ENCODE data around the gene FKBP8.
A peak's percentile ranks its signal among the peaks of the same experiment; 100 is the strongest.

Gene FKBP8

DNA sequence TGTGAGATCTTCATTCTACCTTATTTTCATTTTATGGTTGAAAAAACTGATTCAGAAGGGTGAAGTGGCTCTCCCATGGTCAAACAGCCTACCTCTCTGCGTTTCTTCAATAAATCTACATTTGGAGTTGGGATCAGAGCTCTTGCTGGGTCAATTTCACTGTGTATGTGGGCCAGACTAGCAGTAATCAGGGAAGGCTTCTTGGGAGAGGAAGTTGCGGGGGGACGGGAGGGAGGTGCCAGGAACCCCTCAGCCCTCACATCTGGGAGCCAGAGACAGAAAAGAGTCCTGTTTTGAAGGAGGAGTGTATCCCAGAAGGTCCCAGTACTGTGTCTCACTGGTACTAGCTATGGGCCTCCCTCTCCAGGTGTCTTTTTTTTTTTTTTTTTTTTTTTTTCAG, 15.2 kb upstream of the FKBP8 start:
- peak overlapping the region; percentile 82 for H3K4me3 ChIP-seq (ENCODE audit: control insufficient read depth, low read depth, low read length)
- TF ChIP-seq, protein P1, sequence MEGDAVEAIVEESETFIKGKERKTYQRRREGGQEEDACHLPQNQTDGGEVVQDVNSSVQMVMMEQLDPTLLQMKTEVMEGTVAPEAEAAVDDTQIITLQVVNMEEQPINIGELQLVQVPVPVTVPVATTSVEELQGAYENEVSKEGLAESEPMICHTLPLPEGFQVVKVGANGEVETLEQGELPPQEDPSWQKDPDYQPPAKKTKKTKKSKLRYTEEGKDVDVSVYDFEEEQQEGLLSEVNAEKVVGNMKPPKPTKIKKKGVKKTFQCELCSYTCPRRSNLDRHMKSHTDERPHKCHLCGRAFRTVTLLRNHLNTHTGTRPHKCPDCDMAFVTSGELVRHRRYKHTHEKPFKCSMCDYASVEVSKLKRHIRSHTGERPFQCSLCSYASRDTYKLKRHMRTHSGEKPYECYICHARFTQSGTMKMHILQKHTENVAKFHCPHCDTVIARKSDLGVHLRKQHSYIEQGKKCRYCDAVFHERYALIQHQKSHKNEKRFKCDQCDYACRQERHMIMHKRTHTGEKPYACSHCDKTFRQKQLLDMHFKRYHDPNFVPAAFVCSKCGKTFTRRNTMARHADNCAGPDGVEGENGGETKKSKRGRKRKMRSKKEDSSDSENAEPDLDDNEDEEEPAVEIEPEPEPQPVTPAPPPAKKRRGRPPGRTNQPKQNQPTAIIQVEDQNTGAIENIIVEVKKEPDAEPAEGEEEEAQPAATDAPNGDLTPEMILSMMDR (conservative IDR thresholded peaks at IDR 0.05; ENCODE audit: control insufficient read depth, insufficient read depth, low read depth, low read length), result no peak
- DNase-seq (ENCODE audit: low read depth), result no peak

DNA sequence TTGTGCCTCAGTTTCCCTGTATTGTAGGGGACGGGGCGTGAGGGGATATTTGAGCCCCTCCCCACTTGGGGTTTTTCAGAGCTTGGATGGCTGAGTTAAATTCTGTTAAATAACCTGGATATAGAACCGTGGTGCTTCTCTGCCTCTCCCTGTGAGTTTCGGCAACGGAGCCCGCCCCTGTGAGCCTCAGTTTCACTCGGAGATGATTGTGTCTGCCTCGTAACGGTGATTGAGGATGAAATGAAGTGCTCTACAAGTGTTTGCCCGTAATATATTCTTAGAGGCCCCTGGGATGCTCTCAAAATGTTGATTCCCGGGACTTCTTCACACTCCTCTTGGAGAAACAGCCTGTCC, 14.8 kb upstream of the FKBP8 start:
- TF ChIP-seq, protein P1 (conservative IDR thresholded peaks at IDR 0.05; ENCODE audit: control insufficient read depth, insufficient read depth, low read depth, low read length), result no peak
- no peak for DNase-seq (ENCODE audit: low read depth)
- peak overlapping the region; percentile 82 for H3K4me3 ChIP-seq (ENCODE audit: control insufficient read depth, low read depth, low read length)

DNA sequence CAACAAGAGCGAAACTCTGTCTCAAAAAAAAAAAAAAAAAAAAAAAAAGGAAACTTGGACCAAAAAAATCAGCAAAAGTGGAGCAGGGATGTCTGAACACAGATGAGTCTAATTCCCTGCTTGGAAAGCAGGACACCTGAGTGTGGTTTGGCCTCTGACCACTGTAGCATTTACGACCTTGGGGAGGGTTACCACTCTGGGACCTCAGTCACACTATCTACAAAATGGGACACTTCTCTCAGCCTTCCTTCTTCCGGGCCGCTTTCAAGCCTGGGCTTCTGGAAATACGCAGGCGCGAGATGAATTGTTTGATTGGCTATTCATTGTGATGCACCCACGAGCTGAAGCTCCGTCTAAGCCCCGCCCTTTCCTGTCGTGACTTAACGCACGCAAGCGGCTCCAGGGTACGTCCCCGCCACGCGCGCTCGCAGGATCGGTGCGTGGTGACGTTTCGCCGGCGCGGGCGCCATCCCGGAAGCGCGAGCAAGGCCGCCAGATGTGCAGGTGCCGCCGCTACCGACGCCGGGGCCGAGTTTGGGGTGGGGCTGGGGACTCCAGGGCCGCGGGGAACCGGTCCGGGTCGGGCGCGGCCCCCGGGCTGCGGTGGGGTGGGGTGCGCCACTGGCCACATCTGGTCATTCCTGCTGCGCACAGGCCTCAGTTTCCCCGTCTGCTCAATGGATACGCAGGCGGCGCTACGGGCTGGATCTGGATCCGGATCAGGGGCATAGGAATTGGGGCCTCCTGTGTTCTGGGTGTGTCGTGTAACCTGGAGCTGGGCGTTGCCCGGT, 14.2 kb upstream of the FKBP8 start, which contains the start of gene KXD1:
KXD1 (plus strand) TSS at position 460 of the 791 bp plus-strand sequence. CDS start 4,187 bp downstream, outside the sequence.
- peak; percentile 99 for DNase-seq (ENCODE audit: low read depth)
- peak within 1 kb of the TSS; percentile 82 for H3K4me3 ChIP-seq (ENCODE audit: control insufficient read depth, low read depth, low read length)
- TF ChIP-seq, protein P1 (conservative IDR thresholded peaks at IDR 0.05; ENCODE audit: control insufficient read depth, insufficient read depth, low read depth, low read length), result no peak

DNA sequence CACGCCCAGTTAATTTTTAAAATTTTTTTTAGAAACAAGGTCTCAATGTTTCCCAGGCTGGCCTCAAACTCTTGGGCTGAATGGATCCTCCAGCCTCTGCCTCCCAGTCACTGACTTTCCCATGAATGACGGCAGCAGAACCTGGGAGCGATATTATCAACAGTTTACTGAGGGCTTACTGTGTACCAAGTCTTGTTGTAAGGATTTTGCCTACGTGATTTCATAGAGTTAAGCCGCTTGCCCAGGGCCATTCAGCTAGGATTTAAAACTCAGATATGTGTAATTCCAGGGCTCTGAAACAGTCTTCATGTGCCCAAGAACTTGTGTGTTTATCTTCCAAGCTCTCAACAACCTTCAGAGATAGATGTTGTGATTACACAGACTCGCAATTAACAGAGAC, 8.3 kb upstream of the FKBP8 start:
- TF ChIP-seq, protein P1 (conservative IDR thresholded peaks at IDR 0.05; ENCODE audit: control insufficient read depth, insufficient read depth, low read depth, low read length), result no peak
- no peak overlapping the region for H3K4me3 ChIP-seq (ENCODE audit: control insufficient read depth, low read depth, low read length)
- no peak for DNase-seq (ENCODE audit: low read depth)

DNA sequence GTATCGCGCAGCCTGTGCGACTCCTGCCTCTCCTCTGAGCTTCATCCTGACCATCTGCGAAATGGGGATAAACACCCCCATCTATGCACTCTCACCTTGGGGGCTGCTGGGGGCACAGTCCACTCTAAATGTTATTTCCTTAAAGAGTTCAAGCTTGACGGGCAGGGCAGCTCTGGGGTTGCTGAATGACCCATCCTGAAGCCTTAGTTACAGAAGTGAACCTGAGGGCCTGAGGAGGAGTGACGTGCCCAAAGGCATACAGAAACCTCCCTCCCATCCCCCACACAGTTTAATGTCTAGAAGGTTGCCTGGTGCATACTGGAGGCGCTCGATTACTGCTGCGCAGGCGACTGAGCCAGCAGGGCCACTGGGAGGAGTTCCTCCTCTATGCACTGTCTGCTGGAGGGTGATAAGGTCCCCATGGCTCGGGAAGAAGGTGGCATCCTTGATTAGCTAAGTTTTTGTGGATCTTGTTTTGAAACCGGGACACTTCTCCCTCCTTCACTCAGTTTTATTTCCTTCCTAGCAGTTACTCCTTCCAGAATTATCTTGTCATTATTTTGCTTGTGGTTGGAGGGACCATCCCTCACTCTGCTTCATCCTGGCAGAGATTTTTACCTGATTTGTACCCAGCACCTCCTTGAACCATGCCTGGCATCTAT, 572 bp upstream of the FKBP8 start:
- TF ChIP-seq, protein P1 (conservative IDR thresholded peaks at IDR 0.05; ENCODE audit: control insufficient read depth, insufficient read depth, low read depth, low read length), result no peak
- peak; percentile 64 for DNase-seq (ENCODE audit: low read depth)
- peak overlapping the region; percentile 40 for H3K4me3 ChIP-seq (ENCODE audit: control insufficient read depth, low read depth, low read length)

DNA sequence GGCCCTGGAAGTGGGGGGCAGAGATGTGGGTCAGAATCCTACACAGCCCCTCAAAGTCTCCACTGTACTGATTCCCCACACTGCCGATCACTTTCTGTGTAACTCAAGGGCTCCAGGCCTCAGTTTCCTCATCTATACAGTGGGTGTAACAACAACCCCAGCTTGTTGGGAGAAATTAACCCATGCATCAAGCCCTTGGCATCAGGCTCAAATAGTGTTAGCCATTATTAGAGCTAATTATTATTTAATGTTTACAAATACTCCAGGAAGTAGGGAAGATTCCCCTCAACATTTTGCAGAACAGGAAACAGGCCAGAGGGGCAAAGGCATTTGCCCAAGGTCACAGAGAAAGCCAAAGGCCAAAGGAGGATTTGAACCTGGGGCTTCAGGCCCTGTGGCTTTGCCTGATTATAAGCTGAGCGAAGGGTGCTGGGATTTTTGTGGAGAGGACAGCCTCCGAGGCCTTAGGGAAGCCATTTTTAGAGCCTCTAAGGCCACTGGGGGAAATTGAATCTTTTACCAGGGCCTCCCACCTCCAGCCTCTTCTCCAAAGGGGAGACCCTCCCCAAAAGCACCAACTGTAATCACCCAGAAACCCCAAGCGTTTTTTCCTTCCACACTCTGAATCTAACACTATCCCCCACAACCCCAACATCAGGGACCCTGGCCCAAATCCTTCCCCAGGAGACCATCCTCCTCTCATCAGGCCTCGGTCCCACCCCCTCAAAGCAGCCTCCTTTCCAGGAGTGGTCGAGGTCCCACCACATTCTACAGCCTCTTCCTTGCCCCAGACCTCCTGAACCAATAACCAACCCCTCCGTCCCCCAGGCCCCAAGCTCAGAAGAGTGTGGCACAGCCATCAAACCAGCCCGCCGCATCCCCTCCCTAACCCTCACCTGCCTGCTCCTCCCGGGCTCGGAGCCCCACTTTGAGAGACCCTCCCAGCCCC, 1.1 kb downstream of the FKBP8 start:
- peak overlapping the region; percentile 64 for H3K4me3 ChIP-seq (ENCODE audit: control insufficient read depth, low read depth, low read length)
- no peak for DNase-seq (ENCODE audit: low read depth)
- TF ChIP-seq, protein P1 (conservative IDR thresholded peaks at IDR 0.05; ENCODE audit: control insufficient read depth, insufficient read depth, low read depth, low read length), result no peak

Measured in fibroblast of mammary gland (primary cell).